Type B pancreatic cell (in vitro differentiated cells): ENCODE results near the gene IL13. TPM values are rescaled to one million over a fixed set of nuclear protein-coding genes. Genes with fewer than 3 reads are reported as not detected.

Experiments used
- DNase-seq: peaks from one replicate; pipeline ENCODE4 v3.0.0; 2021; ENCODE audit warnings: mixed read lengths; ENCODE audit not compliant: unreplicated experiment; ENCODE audit errors: extremely low spot score
- H3K27ac Mint-ChIP-seq: 2 replicates; pipeline ENCODE4 v1.8.0; 2021; ENCODE audit warnings: mild to moderate bottlenecking, mixed read lengths
- H3K27me3 Mint-ChIP-seq: 2 replicates; pipeline ENCODE4 v1.8.0; 2021; ENCODE audit warnings: mixed read lengths
- H3K36me3 Mint-ChIP-seq: 2 replicates; pipeline ENCODE4 v1.8.0; 2021; ENCODE audit warnings: mixed read lengths
- H3K4me1 Mint-ChIP-seq: one replicate; pipeline ENCODE4 v1.8.0; 2021; ENCODE audit warnings: mixed read lengths; ENCODE audit not compliant: unreplicated experiment
- H3K4me3 Mint-ChIP-seq: 2 replicates; pipeline ENCODE4 v1.8.0; 2021; ENCODE audit warnings: mild to moderate bottlenecking, mixed read lengths
- H3K9me3 Mint-ChIP-seq: 2 replicates; pipeline ENCODE4 v1.8.0; 2021; ENCODE audit warnings: mixed read lengths
- CTCF ChIP-seq: fragments of 200-600 bp; sonication (generic); conservative IDR thresholded peaks from 2 replicates; pipeline ENCODE4 v1.5.0; 2021; ENCODE audit warnings: antibody characterized with exemption, mild to moderate bottlenecking
- total RNA-seq: library from RNA; stranded (reverse); gene quantifications from 2 replicates; pipeline ENCODE4 v1.2.1, GENCODE V29; 2021; ENCODE audit warnings: low replicate concordance

Gene IL13
- total RNA-seq, 1 donor from 2014 or later: not detected

DNA sequence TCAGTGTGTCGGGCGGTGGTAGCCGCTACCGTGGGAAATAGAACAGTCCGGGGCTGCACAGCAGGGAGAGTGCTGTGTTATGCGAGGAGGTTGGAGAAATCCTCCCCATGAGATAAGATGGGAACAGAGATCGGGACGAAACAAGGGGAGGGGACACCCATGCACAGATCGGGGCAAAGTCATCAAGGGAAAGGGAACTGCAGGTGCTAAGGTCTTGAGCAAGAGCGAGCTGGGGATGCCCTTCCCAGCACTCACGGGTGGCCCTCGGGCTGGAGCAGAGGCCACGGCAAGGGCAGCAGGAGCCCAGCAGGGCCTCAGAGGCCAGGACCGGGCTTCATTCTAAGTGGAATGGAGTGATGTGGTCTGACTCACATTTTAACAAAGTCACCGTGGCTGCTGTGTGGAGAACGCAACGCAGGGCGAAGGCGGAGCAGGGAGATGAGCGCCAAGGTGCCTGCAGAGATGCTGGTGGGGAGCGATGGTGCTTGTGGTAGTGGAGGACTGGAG, 7.7 kb downstream of the IL13 start:
- DNase-seq: no peak
- Mint-ChIP-seq H3K27ac (no peak overlapping the region), H3K9me3 (no peaks in the 10 kb centered on the region), H3K27me3 (peaks cover 9% of the 10 kb centered on the region), H3K36me3 (no peaks in the 10 kb centered on the region), H3K4me3 (no peak overlapping the region), H3K4me1 (peaks cover 15% of the 10 kb centered on the region)
- TF ChIP-seq CTCF: no peak

DNA sequence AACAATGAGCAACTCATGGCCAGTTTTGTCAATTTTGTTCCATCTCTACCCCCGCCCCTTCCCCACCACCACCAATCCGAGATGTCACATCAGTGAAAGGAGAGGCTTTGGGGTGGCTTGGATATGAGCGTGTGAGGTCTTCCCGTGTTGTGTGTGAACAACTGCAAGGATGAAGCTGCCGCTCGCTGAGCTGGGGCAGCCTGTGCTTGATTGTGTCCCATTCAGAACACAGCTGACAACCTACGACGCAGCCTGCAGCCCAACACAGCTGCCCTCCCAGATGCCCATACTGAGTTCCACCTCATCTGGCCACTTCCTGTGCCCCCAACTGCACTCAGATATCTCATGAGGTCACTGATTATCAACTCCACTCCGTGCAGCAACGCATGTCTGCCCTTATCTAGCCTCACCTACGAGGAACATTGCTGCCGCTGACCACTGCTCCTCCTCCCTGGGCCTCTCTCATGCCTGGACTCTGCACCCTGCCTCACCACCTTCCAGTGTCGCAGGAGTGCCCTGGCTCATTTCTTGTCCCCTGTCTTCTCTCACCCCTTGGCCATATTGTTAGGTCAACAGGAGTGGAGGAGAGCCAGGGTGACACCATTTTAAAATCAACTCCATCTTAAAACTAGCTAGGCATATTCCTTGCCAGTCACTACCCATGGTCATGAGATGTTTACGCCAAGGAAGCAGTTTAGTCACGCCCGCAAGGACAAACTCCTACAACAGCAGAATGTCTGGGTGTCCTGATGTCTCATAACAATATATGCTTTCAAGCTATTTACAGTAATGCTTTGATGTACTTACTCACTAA, 8.5 kb downstream of the IL13 start:
- Mint-ChIP-seq H3K27me3 (peaks cover 9% of the 10 kb centered on the region), H3K9me3 (peaks cover 4% of the 10 kb centered on the region), H3K27ac (no peak overlapping the region), H3K4me1 (peaks cover 10% of the 10 kb centered on the region), H3K36me3 (no peaks in the 10 kb centered on the region), H3K4me3 (no peak overlapping the region)
- DNase-seq: no peak
- TF ChIP-seq CTCF: no peak

DNA sequence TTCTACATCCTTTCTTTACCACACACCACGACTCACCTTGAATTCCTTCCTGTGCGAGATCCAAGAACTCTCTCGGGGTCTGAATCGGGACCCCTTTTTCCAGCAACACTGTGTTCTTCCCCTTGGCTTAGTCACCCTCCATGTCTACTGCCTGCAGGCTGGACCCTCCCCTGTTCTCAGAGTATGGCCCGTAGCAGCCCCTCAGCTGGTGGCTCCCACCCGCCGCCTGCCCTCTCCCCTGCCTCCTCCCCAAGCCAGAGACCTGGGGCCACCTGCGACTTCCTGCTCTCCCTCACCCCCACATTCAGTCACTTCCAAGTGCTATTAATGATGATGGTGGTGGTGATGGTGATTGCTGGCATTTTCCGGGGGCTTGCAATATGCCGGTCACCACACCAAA, 9.3 kb downstream of the IL13 start:
- no peak for TF ChIP-seq CTCF
- no peak for DNase-seq

GRCh38 chr5:132667761-132668705, 10.1 kb downstream of the IL13 start:
- peaks cover 4% of the 10 kb centered on the region for H3K9me3 Mint-ChIP-seq
- H3K27me3 Mint-ChIP-seq: peaks cover 9% of the 10 kb centered on the region
- H3K4me3 Mint-ChIP-seq: no peak overlapping the region
- H3K4me1 Mint-ChIP-seq: peaks cover 10% of the 10 kb centered on the region
- TF ChIP-seq CTCF: no peak
- no peaks in the 10 kb centered on the region for H3K36me3 Mint-ChIP-seq
- DNase-seq: no peak
- H3K27ac Mint-ChIP-seq: no peak overlapping the region

More for the DNA sequence above, 9.3 kb downstream of the IL13 start:
- Mint-ChIP-seq H3K4me3 (no peak overlapping the region), H3K27ac (no peak overlapping the region), H3K36me3 (no peaks in the 10 kb centered on the region), H3K4me1 (peaks cover 10% of the 10 kb centered on the region), H3K9me3 (peaks cover 4% of the 10 kb centered on the region), H3K27me3 (peaks cover 9% of the 10 kb centered on the region)

DNA sequence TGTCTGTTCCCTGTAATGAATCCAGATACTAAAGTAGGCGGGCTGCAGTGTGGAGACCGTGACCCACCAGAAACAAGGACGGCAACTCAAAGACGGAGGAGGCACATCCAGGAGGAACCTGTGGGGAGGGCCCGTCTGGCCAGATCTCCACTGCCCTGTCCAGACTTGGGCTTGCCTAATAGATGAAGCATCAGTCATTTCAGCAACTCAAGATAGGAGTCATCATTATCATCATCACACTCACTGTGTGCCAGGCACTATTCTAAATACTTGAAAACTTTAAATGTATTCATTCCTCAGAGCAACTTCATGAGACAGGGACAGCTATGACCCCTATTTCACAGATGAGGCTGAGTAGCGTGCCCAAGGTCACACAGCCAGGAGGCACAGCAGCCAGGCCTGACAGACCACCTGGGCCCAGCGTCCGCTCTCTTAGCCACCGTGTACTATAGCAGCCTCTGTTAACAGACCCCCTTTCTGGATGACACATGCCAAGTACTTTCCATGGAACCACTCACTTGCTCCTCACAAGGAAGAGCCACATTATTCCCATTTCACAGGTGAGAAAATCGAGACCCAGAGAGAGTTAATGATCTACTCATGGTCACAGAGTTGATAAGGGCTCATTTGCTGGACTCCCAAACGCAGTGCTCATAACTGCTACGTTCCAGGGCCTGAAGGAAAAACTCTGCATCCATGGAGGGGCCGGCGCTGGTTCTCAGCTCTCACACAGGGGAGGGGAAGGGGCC, 10.9 kb downstream of the IL13 start:
- no peak for TF ChIP-seq CTCF
- H3K4me1 Mint-ChIP-seq: peaks cover 8% of the 10 kb centered on the region
- peaks cover 4% of the 10 kb centered on the region for H3K9me3 Mint-ChIP-seq
- no peak overlapping the region for H3K4me3 Mint-ChIP-seq
- H3K27me3 Mint-ChIP-seq: peaks cover 9% of the 10 kb centered on the region
- no peaks in the 10 kb centered on the region for H3K36me3 Mint-ChIP-seq
- no peak overlapping the region for H3K27ac Mint-ChIP-seq
- DNase-seq: no peak
